B cell (primary cell): Measurements from ENCODE around the gene CAMK2D. TPM values are rescaled to one million over a fixed set of nuclear protein-coding genes. Genes with fewer than 3 reads are reported as not detected.
A peak's percentile ranks its signal among the peaks of the same experiment; 100 is the strongest.

ENCODE experiments used
- ATAC-seq: fragments of 200-7000 bp; cut with Tn5 transposase; one replicate; pipeline ENCODE4 v1.10.0; 2021; ENCODE audit warnings: low read depth, mild to moderate bottlenecking, moderate number of reproducible peaks, moderate library complexity
- CTCF ChIA-PET: fragments of 350-600 bp; sonication (Branson Sonifier 250); formaldehyde crosslinking; loops from one replicate; lab custom pipeline; 2021; ENCODE audit warnings: antibody characterized with exemption, inconsistent platforms; lab: Charles Lee
- POLR2A ChIA-PET: fragments of 350-600 bp; sonication (Branson Sonifier 250); formaldehyde crosslinking; loops from one replicate; lab custom pipeline; 2021; ENCODE audit warnings: antibody characterized with exemption; lab: Charles Lee
- DNase-seq: peaks from one replicate; pipeline ENCODE4 v3.0.0; 2013
- H2AFZ ChIP-seq: 2 replicates; pipeline ENCODE4 v1.6.1; 2012; ENCODE audit warnings: mild to moderate bottlenecking, low read depth, low read length; ENCODE audit not compliant: insufficient read depth, poor library complexity, severe bottlenecking
- H3K27ac ChIP-seq, 2 donors: 1 replicate in 1 of 2; 2 replicates in 1 of 2; pipeline ENCODE4 v1.5.1; 2012 to 2013; ENCODE audit warnings: low read length in 2 of 2, mild to moderate bottlenecking in 2 of 2, moderate library complexity in 1 of 2
- H3K27me3 ChIP-seq, 4 experiments: fragments of 200-600 bp in 1 of 4; sonication (generic) in 1 of 4; replicated peaks in 1 of 4; 1 replicate in 2 of 4; 2 replicates in 2 of 4; pipeline versions ENCODE4 v1.6.1 to v1.7.0; 2013 to 2016; ENCODE audit warnings: low read length in 3 of 4, mild to moderate bottlenecking in 2 of 4, mixed read lengths in 1 of 4, moderate library complexity in 1 of 4; ENCODE audit not compliant: insufficient read depth in 4 of 4, control insufficient read depth in 3 of 4; ENCODE audit errors: control extremely low read depth in 1 of 4
- H3K36me3 ChIP-seq, 2 experiments: replicated peaks in 1 of 2; 1 replicate in 1 of 2; 2 replicates in 1 of 2; pipeline versions ENCODE4 v1.6.1 to v1.7.1; 2013; ENCODE audit warnings: low read length in 1 of 2; ENCODE audit not compliant: insufficient read depth in 2 of 2, control insufficient read depth in 1 of 2; ENCODE audit errors: control extremely low read depth in 1 of 2, extremely low read depth in 1 of 2
- H3K4me1 ChIP-seq, 2 donors: fragments of 200-600 bp in 1 of 2; sonication (generic) in 1 of 2; 1 replicate in 1 of 2; 2 replicates in 1 of 2; pipeline versions ENCODE4 v1.5.1 to v1.6.1; 2013 to 2017; ENCODE audit warnings: low read length in 2 of 2; ENCODE audit not compliant: control insufficient read depth in 2 of 2, insufficient read depth in 2 of 2
- H3K4me2 ChIP-seq: replicated peaks from 2 replicates; pipeline ENCODE3; 2012; ENCODE audit warnings: mild to moderate bottlenecking, low read depth, low read length; ENCODE audit not compliant: poor library complexity, severe bottlenecking
- H3K4me3 ChIP-seq, 5 experiments: fragments of 200-600 bp in 1 of 5; sonication (generic) in 1 of 5; 1 replicate in 3 of 5; 2 replicates in 2 of 5; pipeline versions ENCODE4 v1.5.1 to v1.7.0; 2011 to 2016; ENCODE audit warnings: low read length in 4 of 5, mild to moderate bottlenecking in 4 of 5, low read depth in 2 of 5, control low read depth in 1 of 5, moderate library complexity in 1 of 5; ENCODE audit not compliant: insufficient read depth in 1 of 5; ENCODE audit errors: control extremely low read depth in 1 of 5, extremely low read depth in 1 of 5
- H3K79me2 ChIP-seq: fragments of 200-600 bp; sonication (generic); one replicate; pipeline ENCODE4 v1.6.0; 2016; ENCODE audit warnings: low read length; ENCODE audit not compliant: control insufficient read depth, insufficient read depth
- H3K9ac ChIP-seq: fragments of 200-600 bp; sonication (generic); 2 replicates; pipeline ENCODE4 v1.6.1; 2017; ENCODE audit warnings: mild to moderate bottlenecking, low read length, moderate library complexity
- H3K9me3 ChIP-seq, 3 donors: one replicate each; pipeline versions ENCODE4 v1.6.1 to v1.7.1; 2013; ENCODE audit warnings: low read length in 2 of 3; ENCODE audit not compliant: control insufficient read depth in 2 of 3, insufficient read depth in 1 of 3; ENCODE audit errors: control extremely low read depth in 1 of 3
- H4K20me1 ChIP-seq: 2 replicates; pipeline ENCODE4 v1.6.0; 2012; ENCODE audit warnings: mild to moderate bottlenecking, low read length; ENCODE audit not compliant: insufficient read depth, control insufficient read depth, poor library complexity, severe bottlenecking
- H3K27ac Mint-ChIP-seq: one replicate; pipeline ENCODE4 v1.8.0; 2021; ENCODE audit warnings: mixed read lengths
- H3K27me3 Mint-ChIP-seq: one replicate; pipeline ENCODE4 v1.8.0; 2021; ENCODE audit warnings: mixed read lengths
- H3K4me1 Mint-ChIP-seq: one replicate; pipeline ENCODE4 v1.8.0; 2021; ENCODE audit warnings: mixed read lengths
- H3K4me3 Mint-ChIP-seq: one replicate; pipeline ENCODE4 v1.8.0; 2021; ENCODE audit warnings: mixed read lengths
- H3K9me3 Mint-ChIP-seq: one replicate; pipeline ENCODE4 v1.8.0; 2022; ENCODE audit warnings: mixed read lengths; ENCODE audit not compliant: insufficient read depth
- CTCF ChIP-seq: fragments of 200-600 bp; IDR thresholded peaks from one replicate; pipeline ENCODE4 v1.8.0; 2022; ENCODE audit warnings: antibody characterized with exemption, mild to moderate bottlenecking
- EZH2 ChIP-seq: IDR thresholded peaks from 2 replicates; pipeline ENCODE4 v1.6.1; 2012; ENCODE audit warnings: borderline replicate concordance, low read depth, mild to moderate bottlenecking, moderate library complexity, low read length; ENCODE audit not compliant: insufficient read depth, poor library complexity, severe bottlenecking
- WGBS: methylation state at CpG from one replicate; pipeline ENCODE4 v1.1.5; 2013; ENCODE audit warnings: missing lambda C conversion rate; ENCODE audit not compliant: insufficient coverage; 5-methylcytosine and 5-hydroxymethylcytosine counted together
- intact Hi-C: fragments of 100-400 bp; cut with micrococcal nuclease; formaldehyde crosslinking; loops from one replicate; pipeline ENCODE4 v1.10.0; 2022
- polyA plus RNA-seq: library from polyadenylated mRNA; depleted of rRNA; stranded (reverse); fragments of >200 nt; gene quantifications from 2 replicates; pipeline ENCODE4 v1.2.3, GENCODE V29; 2012
- total RNA-seq, 2 donors: library from RNA; stranded (reverse); fragments of 120-200 nt in 1 of 2; gene quantifications; 1 replicate in 1 of 2; 2 replicates in 1 of 2; pipeline versions ENCODE4 v1.2.3 to v1.2.4, GENCODE V29; 2013 to 2022

CAMK2D gene
- total and polyA plus RNA-seq, 2 donors (not counting 1 experiment from before 2014, with no cell fraction given) = 26.3 to 57.0 TPM

GRCh38 chr4:113476800-113477199 is 284.7 kb downstream of the CAMK2D start:
- Mint-ChIP-seq H3K27me3 (no peaks in the 10 kb centered on the region), H3K27ac (peak overlapping the region; percentile 41)
- intact Hi-C loops = no loop called here

DNA sequence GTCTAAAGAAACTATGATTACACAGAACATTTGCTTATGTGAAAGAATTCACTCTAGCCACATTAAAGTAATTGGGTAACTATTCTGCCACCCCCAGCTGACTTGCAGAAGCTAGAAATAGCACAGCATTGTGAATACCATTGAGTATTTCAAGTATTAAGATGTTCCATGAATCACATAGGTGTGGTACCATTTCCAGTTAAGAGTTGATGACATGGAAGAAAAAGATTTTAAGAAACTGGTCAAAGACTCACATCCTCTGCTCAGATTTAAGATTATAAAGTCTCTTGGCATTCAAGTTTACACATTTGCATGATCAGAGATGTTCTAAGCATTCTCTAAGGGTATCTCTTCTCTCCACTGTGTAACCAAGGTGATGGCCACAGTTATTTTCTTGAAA is 287.5 kb downstream of the CAMK2D start:
- H3K27ac ChIP-seq = no peak overlapping the region
- DNase-seq (no peak), ATAC-seq (no peak)
- no peaks in the 10 kb centered on the region for H3K27me3 ChIP-seq
- H3K4me2 ChIP-seq = no peak overlapping the region
- TF ChIP-seq CTCF = no peak
- TF ChIP-seq EZH2 = no peak
- H3K27me3 Mint-ChIP-seq = no peaks in the 10 kb centered on the region
- H3K27ac Mint-ChIP-seq = no peak overlapping the region
- POLR2A ChIA-PET = no interaction called here
- H3K4me1 ChIP-seq = no peaks in the 10 kb centered on the region
- peaks cover 2 to 15% of the 10 kb centered on the region in 2 experiments for H3K36me3 ChIP-seq
- H4K20me1 ChIP-seq = no peaks in the 10 kb centered on the region
- no peaks in the 10 kb centered on the region for H3K79me2 ChIP-seq
- no peak overlapping the region for H3K9ac ChIP-seq
- H2AFZ ChIP-seq = no peak overlapping the region
- H3K4me3 ChIP-seq = no peak overlapping the region
- H3K9me3 Mint-ChIP-seq = no peaks in the 10 kb centered on the region
- H3K4me3 Mint-ChIP-seq = no peak overlapping the region
- no peaks in the 10 kb centered on the region for H3K4me1 Mint-ChIP-seq
- CTCF ChIA-PET = no interaction called here
- H3K9me3 ChIP-seq = peaks cover 0 to 4% (median 1%) of the 10 kb centered on the region in 3 donors
- intact Hi-C loops = no loop called here

More at GRCh38 chr4:113476800-113477199, 284.7 kb downstream of the CAMK2D start:
- Mint-ChIP-seq H3K4me1 (no peaks in the 10 kb centered on the region), H3K9me3 (no peaks in the 10 kb centered on the region), H3K4me3 (no peak overlapping the region)
- no peak overlapping the region for H3K27ac ChIP-seq
- no peaks in the 10 kb centered on the region for H3K4me1 ChIP-seq
- H3K9me3 ChIP-seq = peaks cover 0 to 8% (median 1%) of the 10 kb centered on the region in 3 donors
- TF ChIP-seq CTCF (no peak), EZH2 (no peak)
- ATAC-seq (no peak), DNase-seq (no peak)
- no peak overlapping the region for H3K4me2 ChIP-seq
- H2AFZ ChIP-seq = no peak overlapping the region
- H3K4me3 ChIP-seq = no peak overlapping the region
- no peak overlapping the region for H3K9ac ChIP-seq
- CTCF ChIA-PET = no interaction called here
- H3K36me3 ChIP-seq = peaks cover 2 to 15% of the 10 kb centered on the region in 2 experiments
- no peaks in the 10 kb centered on the region for H3K27me3 ChIP-seq
- H4K20me1 ChIP-seq = no peaks in the 10 kb centered on the region
- no peaks in the 10 kb centered on the region for H3K79me2 ChIP-seq
- 92% methylated on average over 1 of the region's 2 CpGs for WGBS
- POLR2A ChIA-PET = no interaction called here
